NCI-H2196 (cell line): ENCODE measurements around the gene TBX4.
A peak's percentile ranks its signal among the peaks of the same experiment; 100 is the strongest.

Experiments
- DNase-seq: peaks from one replicate; lab custom pipeline; 2025; ENCODE audit not compliant: unreplicated experiment; lab: John Stamatoyannopoulos, UW

Gene TBX4

DNA sequence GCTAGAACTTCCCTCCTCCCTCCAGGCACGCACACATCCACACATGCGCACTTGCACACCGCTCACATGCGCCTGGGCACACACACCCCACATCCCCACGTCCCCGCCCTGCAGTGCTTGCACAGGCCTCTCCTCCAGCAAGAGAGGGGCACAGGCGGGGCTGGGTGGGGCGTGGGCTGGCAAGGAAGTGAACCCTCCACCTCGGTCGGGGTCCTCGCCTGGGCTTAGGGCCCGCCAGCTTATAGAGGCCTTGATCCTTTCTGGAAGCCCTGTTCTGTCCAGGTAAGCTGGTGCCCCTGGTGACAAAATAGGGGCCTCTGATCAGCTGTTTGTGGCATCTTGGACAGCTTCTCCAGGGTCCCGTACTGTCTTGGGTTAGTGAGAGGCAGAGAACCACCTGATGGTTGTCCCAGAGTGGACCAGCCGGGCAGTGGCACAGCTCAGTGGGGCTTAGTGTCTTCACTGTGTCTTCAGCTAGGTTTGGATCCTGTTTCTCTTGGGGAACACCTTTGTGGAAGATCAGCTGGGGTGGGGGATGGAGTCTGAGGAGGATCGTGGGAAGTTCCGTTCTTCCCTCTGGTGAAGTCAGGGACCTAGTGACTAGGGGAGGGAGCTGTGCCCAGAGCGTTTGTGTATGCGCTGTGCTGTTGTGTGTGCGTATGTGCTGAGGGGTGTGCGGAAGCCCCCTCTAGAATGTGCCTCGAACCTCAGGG is 12.1 kb downstream of the TBX4 start:
- DNase-seq, result no peak

DNA sequence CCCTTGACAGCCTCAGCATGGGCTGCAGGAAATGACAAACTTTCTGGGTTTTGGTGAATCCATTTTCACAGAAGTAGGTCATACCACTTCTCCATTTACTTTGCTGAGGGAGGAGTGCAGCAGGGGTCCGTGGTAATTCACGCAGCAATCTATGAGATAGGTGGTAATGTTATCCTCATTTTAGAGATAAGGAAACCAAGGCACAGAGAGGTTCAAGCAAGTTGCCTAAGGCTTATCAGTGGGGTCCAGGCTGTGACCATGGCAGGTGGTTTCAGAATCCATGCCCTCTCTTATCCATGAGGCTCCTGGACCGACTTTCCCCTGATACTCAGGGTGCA is 12.6 kb downstream of the TBX4 start:
- no peak for DNase-seq

GRCh38 chr17:61465550-61466237 is 13.5 kb downstream of the TBX4 start:
- DNase-seq, result no peak

GRCh38 chr17:61466246-61466645 is 14.0 kb downstream of the TBX4 start:
- DNase-seq, result no peak

- peak; percentile 15 for DNase-seq
Observed at GRCh38 chr17:61467416-61468262, 15.4 kb downstream of the TBX4 start.

DNA sequence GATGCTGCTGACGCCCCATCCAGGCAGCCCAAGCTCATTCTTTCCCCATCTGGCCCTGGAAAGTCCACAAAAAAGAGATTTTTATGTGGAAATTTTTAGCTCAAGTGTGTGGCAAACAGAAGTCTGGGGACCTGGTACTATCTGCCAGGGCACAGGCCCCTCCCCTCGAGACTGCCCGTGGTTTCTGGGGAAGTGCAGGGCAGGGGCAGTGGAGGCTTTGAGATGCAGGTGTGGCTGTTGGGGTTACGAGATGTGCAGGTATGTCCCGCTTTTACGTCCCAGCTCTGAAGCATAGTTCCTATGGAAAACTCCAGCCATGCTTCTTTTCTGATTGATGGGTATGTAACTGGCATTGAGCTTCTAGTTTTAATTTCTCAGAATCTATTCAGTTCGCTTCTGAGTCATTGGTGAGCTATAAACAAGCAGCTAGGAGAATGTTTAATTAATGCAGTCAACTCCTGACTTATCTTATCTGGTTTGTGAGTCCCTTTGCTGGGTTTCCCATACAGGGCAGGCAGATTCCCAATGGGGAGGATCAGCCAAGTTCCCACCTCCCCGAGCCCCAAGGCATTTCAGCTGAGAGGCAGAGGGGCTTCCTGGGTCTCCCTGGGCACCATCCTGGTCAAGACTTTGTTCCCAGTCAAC is 16.2 kb downstream of the TBX4 start:
- DNase-seq, result no peak

DNA sequence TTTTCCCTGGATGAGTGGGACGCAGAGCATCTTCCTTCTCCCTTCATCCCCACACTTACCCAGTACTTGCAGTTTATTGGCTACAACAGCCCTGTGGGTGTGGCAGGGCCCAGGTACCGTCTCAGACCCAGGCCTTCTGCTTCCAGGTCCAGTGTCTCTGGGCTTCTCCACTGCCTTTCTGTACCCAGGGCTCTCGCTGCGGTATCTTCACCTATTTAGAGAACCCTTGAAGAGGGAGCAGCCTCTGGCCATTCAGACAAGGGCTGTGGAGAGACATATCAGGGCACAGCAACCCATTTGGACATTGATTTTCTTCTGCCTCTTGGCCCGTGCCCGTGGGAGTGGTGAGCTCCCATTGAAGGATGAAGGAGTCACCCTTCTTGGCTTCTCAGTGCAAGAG is 17.3 kb downstream of the TBX4 start:
- DNase-seq, result no peak

DNA sequence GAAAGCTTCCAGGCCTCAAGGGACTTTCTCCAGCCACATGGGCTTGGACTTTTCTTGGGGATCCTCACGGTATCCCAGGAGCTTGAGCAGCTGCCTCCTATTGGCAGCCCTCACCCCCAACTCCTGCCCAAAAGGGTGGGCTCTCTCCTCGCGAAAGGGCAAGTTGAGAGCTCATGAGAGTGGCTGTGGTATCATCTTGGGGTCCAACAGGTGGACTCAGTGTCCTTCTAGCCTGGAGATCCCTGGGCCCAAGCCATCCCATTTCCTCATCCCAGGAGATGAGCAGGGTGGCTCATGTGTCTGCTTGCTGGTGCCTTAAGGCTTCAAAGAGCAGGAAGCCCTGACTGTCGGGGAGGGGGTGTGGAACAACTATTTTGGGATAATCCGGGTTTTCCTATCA is 17.7 kb downstream of the TBX4 start:
- no peak for DNase-seq

DNA sequence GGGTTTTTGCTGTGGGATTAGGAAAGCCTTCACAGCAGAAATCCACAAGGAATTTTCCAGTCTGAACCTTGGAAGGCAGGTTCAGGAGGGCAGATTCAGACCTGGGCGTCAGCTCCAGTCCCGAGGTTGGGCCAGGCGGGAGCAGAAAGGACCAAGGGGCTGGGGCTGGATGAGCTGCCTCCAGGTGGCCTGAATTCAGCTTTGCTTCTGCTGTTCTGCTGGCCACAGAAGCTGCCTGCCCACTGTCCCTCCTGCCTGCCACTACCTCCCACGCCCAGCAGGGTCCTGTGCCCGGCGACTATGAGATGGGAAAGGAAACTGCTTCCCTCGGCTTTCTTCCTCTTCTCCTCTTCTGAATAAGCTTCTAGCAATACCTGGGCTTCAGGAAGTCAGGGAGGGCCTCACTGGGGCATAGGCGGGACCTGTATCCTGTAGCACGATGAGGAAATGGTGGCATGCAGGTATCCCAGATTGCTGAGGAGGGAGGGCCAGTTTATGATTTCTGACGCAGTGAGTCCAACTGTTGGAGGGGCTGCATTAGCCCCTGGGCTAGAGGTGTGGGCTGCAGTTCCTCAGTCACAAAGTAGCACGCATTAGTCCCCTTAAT is 18.4 kb downstream of the TBX4 start:
- no peak for DNase-seq

- no peak for DNase-seq
Observed at GRCh38 chr17:61474235-61474927, 22.2 kb downstream of the TBX4 start.

- DNase-seq, result no peak
Observed at GRCh38 chr17:61474934-61475333, 22.7 kb downstream of the TBX4 start.

DNA sequence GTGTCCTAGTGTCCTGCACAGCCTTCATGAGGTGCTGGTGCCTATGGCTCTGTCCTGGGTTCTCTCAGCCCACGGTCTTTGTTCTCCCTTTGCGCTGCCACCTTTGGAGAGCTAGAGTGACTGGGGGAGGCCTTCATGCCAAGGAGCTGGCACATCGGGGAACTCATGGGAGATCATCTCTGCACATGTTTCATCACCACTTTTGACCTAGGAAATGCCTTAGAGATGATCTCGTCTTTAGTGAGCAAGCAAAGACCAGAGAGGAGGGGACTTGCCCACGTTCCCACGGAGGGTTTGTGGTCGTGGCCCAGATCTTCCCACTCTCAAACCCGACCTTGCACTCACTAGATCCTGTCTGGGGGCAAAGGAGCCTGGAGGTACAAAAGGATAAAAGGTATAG is 23.5 kb downstream of the TBX4 start:
- DNase-seq, result no peak

DNA sequence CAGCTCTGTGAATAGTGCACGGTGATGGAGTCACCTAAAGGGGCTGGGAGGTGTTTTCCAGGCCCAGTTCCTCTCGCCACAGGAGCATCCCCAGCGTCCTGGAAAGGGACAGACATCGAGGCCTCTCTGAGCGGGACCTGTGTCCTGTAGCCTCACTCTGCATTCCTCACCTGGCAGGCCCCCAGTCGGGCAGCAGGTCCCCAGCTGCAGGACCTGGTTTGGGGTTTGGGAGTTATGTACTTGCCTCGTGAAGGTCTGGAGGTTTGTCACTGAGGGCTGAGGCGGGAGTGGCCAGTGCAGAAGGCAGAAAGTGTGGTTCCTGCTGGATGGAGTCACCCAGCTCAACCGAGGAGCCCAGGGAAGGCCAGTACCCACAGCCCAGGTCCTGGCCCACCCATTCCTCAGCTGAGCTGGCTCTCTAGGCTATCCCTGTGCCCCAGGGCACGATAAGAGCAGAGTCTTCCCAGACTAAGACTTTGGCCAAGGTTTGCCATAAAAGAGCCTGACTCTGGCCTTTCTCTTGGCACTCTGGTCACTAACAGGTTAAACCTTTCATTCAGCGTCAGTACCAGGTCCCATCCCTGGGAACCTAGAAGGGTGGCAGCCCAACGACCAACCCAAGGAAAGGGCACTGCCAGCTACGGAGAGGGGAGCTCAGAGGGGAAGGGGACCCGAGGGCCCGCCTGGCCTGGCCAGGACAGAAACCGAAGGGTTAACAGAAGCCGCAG is 24.4 kb downstream of the TBX4 start:
- no peak for DNase-seq

GRCh38 chr17:61477204-61477834 is 25.1 kb downstream of the TBX4 start:
- no peak for DNase-seq

DNA sequence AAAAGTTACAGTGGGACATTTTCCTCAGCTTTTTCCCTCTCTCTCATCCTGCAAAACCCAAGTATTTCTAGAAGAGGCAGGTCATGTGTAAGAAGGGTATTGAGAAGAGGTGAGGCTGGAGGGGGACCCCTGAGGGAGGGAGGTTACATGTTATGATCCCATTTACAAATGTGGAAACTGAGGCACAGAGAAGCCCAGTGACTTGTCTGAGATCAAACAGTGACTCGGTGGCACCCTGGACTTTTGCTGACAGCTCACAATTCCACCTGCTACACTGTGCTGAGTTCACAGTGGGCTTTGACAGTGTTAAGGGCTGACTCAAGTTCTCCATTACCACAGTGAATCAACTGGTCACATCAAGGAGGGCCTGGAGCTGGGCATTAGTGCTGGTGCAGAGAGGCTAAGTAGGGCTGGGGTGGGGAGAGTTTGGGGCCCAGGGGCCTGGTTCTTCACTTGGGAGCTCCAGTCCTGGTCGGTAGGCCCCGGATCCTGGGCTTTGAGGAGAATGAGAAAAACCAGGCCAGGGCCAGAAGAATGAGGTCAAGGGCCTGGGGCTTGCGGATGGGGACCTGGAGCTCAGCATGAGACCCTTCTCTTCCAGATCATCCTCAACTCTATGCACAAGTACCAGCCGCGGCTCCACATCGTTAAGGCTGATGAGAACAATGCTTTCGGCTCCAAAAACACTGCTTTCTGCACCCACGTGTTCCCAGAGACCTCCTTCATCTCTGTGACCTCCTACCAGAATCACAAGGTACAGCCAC is 26.0 kb downstream of the TBX4 start:
- no peak for DNase-seq

GRCh38 chr17:61478790-61479492 is 26.7 kb downstream of the TBX4 start:
- DNase-seq, result no peak

- no peak for DNase-seq
Observed at GRCh38 chr17:61479493-61480413, 27.5 kb downstream of the TBX4 start.
